ENCODE results near the gene HGF. TPM values are rescaled to one million over a fixed set of nuclear protein-coding genes. Genes with fewer than 3 reads are reported as not detected.

HGF gene
- total RNA-seq, 2 donors from 2014 or later, result 12.6 to 35.7 TPM

DNA sequence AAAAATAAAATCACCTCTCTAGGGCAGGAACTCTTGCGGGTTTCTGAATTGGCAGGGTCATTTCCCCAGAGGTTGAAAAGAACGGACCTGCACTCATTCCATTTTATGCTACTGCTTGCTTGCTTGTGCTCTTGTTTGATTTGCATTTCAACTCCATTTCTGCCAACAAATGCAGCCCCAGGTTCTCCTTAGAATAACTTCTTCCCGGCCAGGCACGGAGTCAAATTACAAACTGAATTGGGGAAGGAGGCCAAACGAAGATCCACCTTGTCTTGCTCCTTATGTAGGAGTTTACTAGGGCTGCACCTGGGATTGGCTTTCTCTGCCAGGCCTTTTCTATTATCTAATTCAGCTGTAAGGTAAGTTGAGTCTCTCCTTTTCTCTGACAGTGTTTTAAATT, 79.6 kb downstream of the HGF start:
- Histone ChIP-seq H3K36me3 (no peaks in the 10 kb centered on the region), H3K27ac (no peak overlapping the region), H3K27me3 (replicated peaks; ENCODE audit: insufficient read depth) (no peaks in the 10 kb centered on the region), H3K4me3 (peak overlapping the region; percentile 0), H3K4me1 (ENCODE audit: control insufficient read depth in 1 of 2, low read depth in 2 of 2) (peaks cover 9 to 19% of the 10 kb centered on the region in 2 donors), H3K9me3 (no peaks in the 10 kb centered on the region)
- DNase-seq (ENCODE audit: low spot score) (no peak), ATAC-seq (ENCODE audit: insufficient number of reproducible peaks, low FRiP score, low read depth) (no peak)
- TF ChIP-seq, protein P1, sequence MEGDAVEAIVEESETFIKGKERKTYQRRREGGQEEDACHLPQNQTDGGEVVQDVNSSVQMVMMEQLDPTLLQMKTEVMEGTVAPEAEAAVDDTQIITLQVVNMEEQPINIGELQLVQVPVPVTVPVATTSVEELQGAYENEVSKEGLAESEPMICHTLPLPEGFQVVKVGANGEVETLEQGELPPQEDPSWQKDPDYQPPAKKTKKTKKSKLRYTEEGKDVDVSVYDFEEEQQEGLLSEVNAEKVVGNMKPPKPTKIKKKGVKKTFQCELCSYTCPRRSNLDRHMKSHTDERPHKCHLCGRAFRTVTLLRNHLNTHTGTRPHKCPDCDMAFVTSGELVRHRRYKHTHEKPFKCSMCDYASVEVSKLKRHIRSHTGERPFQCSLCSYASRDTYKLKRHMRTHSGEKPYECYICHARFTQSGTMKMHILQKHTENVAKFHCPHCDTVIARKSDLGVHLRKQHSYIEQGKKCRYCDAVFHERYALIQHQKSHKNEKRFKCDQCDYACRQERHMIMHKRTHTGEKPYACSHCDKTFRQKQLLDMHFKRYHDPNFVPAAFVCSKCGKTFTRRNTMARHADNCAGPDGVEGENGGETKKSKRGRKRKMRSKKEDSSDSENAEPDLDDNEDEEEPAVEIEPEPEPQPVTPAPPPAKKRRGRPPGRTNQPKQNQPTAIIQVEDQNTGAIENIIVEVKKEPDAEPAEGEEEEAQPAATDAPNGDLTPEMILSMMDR (IDR thresholded peaks at IDR 0.05), result no peak

DNA sequence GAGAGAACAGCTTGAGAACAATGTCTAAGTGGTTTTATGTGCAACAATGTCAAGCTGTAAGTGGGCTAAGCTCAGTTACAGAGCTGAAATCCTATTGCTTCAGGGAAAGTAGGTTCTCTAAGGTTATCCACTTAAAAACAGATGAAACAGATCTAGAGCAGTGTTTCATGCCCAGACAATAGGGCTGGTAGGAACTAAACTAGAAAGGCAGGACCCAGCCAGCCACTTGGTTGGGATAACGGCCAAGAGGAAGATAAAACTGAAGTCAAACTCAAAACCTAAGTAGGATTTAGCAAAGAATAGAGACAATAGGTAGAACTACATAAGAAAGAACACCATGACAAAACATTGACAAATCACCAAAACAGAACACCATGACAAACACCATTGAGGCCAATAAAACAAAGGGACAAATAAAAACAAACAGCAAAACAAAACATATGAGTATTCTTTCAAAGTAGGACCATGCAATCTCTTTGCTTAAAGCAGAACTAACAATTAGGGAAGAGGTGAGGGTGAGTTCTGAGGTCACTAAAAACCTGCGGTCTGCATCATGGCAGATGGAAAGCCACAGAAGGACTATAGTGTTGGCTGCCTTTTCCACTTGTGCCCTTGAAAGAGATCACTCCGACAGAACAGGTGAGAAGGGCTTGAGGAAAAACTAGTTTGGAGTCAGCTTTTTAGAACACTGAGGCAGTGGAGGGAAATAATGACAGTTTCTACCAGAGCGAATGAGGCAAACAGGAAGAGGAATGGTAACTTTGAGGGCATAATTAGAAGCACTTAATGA, 81.0 kb downstream of the HGF start:
- Histone ChIP-seq H3K27ac (no peak overlapping the region), H3K27me3 (replicated peaks; ENCODE audit: insufficient read depth) (no peaks in the 10 kb centered on the region), H3K36me3 (no peaks in the 10 kb centered on the region), H3K9me3 (no peaks in the 10 kb centered on the region), H3K4me1 (ENCODE audit: control insufficient read depth in 1 of 2, low read depth in 2 of 2) (peaks cover 10 to 22% of the 10 kb centered on the region in 2 donors), H3K4me3 (no peak overlapping the region)
- DNase-seq (ENCODE audit: low spot score) (no peak), ATAC-seq (ENCODE audit: insufficient number of reproducible peaks, low FRiP score, low read depth) (no peak)
- TF ChIP-seq, protein P1 (IDR thresholded peaks at IDR 0.05), result no peak

DNA sequence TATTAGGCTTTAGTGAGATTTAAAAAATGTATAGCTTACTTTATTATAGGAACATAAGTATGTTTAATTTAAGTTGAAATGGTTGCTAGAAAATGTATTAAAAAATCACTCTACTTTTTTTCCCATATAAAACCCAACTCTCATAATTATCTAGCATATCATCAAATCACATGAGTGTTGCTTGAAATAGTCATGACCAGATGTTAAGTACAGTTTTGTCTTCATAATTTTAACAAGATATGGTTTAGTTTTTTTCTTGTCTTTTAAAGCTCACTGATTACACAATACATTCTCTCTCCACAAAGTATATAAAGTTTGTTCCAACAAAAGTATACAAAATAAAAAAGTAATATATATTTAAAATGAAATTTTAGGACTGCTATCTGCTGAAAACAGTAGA, 82.8 kb downstream of the HGF start:
- ATAC-seq (ENCODE audit: insufficient number of reproducible peaks, low FRiP score, low read depth) (no peak), DNase-seq (ENCODE audit: low spot score) (no peak)
- peaks cover 10 to 22% of the 10 kb centered on the region in 2 donors for H3K4me1 ChIP-seq (ENCODE audit: control insufficient read depth in 1 of 2, low read depth in 2 of 2)
- H3K27ac ChIP-seq, result no peak overlapping the region
- TF ChIP-seq, protein P1 (IDR thresholded peaks at IDR 0.05), result no peak
- H3K27me3 ChIP-seq (replicated peaks; ENCODE audit: insufficient read depth), result no peaks in the 10 kb centered on the region
- no peaks in the 10 kb centered on the region for H3K9me3 ChIP-seq
- H3K4me3 ChIP-seq, result no peak overlapping the region
- no peaks in the 10 kb centered on the region for H3K36me3 ChIP-seq

DNA sequence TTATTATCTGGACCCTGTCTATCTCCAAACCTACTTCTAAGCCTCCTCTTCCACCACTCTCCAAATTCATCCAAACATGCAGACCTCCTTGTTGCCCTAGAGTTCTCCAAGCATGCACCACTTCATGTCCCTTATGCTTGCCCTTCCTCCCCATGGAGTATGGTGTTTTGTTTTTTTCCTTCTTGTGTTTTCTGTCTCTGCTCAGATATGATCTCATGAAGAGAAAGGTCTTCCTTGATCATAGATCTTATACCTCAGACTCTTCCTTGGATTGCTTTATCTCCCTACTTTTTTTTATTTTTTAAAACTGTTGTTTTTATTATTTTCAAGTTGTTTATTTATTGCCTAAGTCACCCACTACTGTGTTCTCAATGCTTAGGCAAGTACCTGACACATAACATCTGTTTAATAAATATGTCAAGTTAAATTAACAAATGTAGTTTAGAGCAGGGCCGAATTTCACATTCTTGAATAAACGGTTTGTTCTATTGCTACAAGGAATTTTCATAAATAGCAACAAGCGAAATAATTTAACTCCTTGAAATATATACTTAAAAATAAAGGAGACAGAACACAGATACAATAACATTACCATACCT, 84.5 kb downstream of the HGF start:
- Histone ChIP-seq H3K27me3 (replicated peaks; ENCODE audit: insufficient read depth) (no peaks in the 10 kb centered on the region), H3K4me1 (ENCODE audit: control insufficient read depth in 1 of 2, low read depth in 2 of 2) (peaks cover 10 to 13% of the 10 kb centered on the region in 2 donors), H3K4me3 (no peak overlapping the region), H3K27ac (no peak overlapping the region), H3K36me3 (no peaks in the 10 kb centered on the region), H3K9me3 (no peaks in the 10 kb centered on the region)
- no peak for ATAC-seq (ENCODE audit: insufficient number of reproducible peaks, low FRiP score, low read depth)
- DNase-seq (ENCODE audit: low spot score), result no peak
- TF ChIP-seq, protein P1 (IDR thresholded peaks at IDR 0.05), result no peak

DNA sequence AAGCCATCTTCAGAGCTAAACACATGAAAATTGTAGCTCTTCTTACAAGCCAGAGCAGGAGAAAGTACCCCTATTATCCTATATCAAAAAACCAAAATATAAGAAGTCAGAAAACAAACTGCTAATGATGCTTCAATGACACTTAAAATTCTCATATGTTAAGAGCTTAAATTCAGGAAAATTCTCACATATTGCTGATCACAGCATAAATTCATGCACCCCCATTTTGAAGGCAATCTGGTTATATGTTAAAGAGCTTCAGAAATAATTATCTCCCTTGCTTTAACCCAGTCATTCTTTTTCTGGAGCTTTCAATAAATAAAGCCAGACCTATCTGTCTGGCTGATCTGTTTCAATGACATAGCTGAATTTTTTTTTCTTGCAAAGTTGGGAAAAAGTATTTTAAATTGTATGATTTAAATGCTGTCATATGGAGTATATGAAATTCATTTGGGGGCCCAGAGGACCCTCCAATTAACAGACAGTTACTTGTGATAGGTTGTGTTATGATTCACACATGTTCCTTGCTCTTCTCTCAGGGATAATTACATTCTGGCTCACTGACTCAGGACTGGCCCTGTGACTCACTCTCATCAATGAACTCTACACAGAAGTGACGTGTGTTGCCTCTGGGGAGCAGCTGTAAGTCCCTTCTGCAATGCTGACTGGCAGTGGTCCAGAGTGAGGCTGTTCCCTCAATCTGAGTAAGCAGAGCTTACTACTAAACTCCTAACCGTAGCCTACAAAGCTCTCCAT, 85.2 kb downstream of the HGF start:
- ATAC-seq (ENCODE audit: insufficient number of reproducible peaks, low FRiP score, low read depth), result peak; percentile 99
- DNase-seq (ENCODE audit: low spot score), result peak; percentile 96
- H3K27me3 ChIP-seq (replicated peaks; ENCODE audit: insufficient read depth), result no peaks in the 10 kb centered on the region
- TF ChIP-seq, protein P1 (IDR thresholded peaks at IDR 0.05), result no peak
- H3K27ac ChIP-seq, result no peak overlapping the region
- no peaks in the 10 kb centered on the region for H3K9me3 ChIP-seq
- H3K36me3 ChIP-seq, result no peaks in the 10 kb centered on the region
- H3K4me1 ChIP-seq (ENCODE audit: control insufficient read depth in 1 of 2, low read depth in 2 of 2), result peaks cover 6 to 10% of the 10 kb centered on the region in 2 donors
- H3K4me3 ChIP-seq, result no peak overlapping the region
